Kidney glomerular epithelial cell (primary cell): ENCODE data around the gene RNF217.

Experiments used
- DNase-seq: peaks from one replicate; lab custom pipeline; 2025; lab: John Stamatoyannopoulos, UW

RNF217 gene

DNA sequence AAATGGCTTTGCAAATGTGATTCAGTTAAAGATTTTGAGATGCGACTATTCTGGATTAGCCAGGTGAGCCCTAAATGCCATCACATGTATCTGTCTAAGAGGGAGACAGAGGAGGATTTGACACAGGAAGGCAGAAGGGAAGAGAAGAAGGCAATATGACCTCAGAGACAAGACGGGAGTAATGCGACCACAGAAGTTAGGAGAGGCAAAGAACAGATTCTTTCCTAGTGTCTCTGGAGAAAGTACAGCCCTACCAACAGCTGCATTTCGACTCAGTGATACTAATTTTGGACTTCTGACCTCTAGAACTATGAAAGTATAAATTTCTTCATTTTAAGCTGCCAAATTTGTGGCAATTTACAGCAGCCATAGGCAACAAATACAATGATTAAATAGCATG lies 167.1 kb downstream of the RNF217 start:
- no peak for DNase-seq

GRCh38 chr6:125132058-125132457 lies 169.8 kb downstream of the RNF217 start:
- DNase-seq: no peak

DNA sequence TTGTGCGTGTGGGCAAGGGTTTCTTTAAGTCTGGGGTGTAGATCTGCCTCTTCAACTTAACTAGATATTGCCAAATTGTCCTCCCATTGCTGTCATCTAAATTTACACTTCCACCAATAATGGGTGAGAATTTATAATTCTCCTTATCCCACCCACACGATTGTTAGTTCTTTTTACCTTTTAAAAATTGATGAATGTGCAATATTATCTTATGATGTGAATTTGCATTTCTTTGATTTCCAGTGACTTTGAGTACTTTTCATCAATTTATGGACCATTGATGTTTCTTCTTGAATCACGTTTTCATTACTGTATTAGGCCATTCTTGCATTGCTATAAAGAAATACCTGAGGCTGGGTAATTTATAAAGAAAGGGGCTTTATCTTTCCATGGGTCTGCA lies 174.1 kb downstream of the RNF217 start:
- no peak for DNase-seq

- DNase-seq: no peak
Measured at GRCh38 chr6:125138083-125138482, 175.8 kb downstream of the RNF217 start.

GRCh38 chr6:125140808-125141207 lies 178.6 kb downstream of the RNF217 start:
- no peak for DNase-seq
